SK-N-SH treated with all-trans-retinoic acid at 6 μM for 48 hours (cell line): ENCODE data around the gene RABGAP1L.

Experiments used
- ARNTL ChIP-seq: fragments of 450-650 bp; formaldehyde crosslinking; IDR thresholded peaks from 2 replicates; pipeline ENCODE4 v1.5.0; 2020; ENCODE audit warnings: low read depth, mild to moderate bottlenecking, moderate library complexity, borderline replicate concordance
- RARB ChIP-seq: fragments of 250-450 bp; sonication (Bioruptor Pico); IDR thresholded peaks from 2 replicates; pipeline ENCODE4 v1.8.0; 2021; ENCODE audit warnings: mild to moderate bottlenecking, moderate library complexity
- ZFP3 ChIP-seq: fragments of 250-450 bp; sonication (Bioruptor Pico); IDR thresholded peaks from 2 replicates; pipeline ENCODE4 v1.5.0; 2020; ENCODE audit warnings: mild to moderate bottlenecking, moderate library complexity
- ZNF565 ChIP-seq: fragments of 450-650 bp; formaldehyde crosslinking; conservative IDR thresholded peaks from 2 replicates; pipeline ENCODE4 v1.5.0; 2020; ENCODE audit warnings: low read depth, mild to moderate bottlenecking, moderate library complexity
- TF ChIP-seq, protein P1 (sequence below): fragments of 250-450 bp; sonication (Bioruptor Pico); IDR thresholded peaks from 2 replicates; pipeline ENCODE4 v1.5.1; 2021; ENCODE audit warnings: mild to moderate bottlenecking, moderate library complexity
- TF ChIP-seq, protein P2 (sequence below): fragments of 250-450 bp; sonication (Bioruptor Pico); IDR thresholded peaks from 2 replicates; pipeline ENCODE4 v1.8.0; 2020; ENCODE audit warnings: mild to moderate bottlenecking, moderate library complexity, borderline replicate concordance

DNA sequence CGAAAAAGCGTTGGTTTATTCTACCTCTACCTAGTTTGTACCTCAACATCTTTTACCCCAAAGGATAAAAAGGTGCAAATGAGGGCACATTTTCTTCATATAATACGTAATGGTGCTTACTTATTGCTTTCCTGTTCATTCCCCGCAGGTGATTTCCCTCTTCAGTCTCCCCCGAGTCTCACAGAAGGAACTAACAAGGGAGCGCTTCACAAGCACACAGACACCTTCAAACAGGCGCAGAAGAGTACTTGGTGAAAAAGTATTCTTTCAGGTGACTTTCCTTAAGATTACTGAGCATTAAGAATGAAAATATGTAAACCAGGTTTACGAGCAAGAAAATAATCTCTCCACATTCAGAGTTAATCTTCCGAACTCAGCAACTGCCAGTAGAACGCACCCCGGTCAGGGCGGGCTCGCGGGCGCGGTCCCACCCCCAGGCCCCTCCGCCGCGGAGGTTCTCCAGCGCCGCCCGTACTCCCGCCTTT is 511 bp upstream of the RABGAP1L start:
- TF ChIP-seq, protein P1, sequence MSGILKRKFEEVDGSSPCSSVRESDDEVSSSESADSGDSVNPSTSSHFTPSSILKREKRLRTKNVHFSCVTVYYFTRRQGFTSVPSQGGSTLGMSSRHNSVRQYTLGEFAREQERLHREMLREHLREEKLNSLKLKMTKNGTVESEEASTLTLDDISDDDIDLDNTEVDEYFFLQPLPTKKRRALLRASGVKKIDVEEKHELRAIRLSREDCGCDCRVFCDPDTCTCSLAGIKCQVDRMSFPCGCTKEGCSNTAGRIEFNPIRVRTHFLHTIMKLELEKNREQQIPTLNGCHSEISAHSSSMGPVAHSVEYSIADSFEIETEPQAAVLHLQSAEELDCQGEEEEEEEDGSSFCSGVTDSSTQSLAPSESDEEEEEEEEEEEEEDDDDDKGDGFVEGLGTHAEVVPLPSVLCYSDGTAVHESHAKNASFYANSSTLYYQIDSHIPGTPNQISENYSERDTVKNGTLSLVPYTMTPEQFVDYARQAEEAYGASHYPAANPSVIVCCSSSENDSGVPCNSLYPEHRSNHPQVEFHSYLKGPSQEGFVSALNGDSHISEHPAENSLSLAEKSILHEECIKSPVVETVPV (CRISPR knock-in tag), result no peak
- TF ChIP-seq ARNTL (no peak), RARB (CRISPR knock-in tag) (no peak), ZNF565 (CRISPR knock-in tag) (no peak), ZFP3 (CRISPR knock-in tag) (no peak)
- TF ChIP-seq, protein P2, sequence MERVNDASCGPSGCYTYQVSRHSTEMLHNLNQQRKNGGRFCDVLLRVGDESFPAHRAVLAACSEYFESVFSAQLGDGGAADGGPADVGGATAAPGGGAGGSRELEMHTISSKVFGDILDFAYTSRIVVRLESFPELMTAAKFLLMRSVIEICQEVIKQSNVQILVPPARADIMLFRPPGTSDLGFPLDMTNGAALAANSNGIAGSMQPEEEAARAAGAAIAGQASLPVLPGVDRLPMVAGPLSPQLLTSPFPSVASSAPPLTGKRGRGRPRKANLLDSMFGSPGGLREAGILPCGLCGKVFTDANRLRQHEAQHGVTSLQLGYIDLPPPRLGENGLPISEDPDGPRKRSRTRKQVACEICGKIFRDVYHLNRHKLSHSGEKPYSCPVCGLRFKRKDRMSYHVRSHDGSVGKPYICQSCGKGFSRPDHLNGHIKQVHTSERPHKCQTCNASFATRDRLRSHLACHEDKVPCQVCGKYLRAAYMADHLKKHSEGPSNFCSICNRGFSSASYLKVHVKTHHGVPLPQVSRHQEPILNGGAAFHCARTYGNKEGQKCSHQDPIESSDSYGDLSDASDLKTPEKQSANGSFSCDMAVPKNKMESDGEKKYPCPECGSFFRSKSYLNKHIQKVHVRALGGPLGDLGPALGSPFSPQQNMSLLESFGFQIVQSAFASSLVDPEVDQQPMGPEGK (CRISPR knock-in tag), result no peak
